Lower leg skin (tissue), 4 donors: ENCODE measurements around the gene HSFY2. TPM values are rescaled to one million over a fixed set of nuclear protein-coding genes. Genes with fewer than 3 reads are reported as not detected.
"Not testable (repeated sequence)": the region's sequence is repeated elsewhere in the genome, so short reads cannot be mapped to it uniquely, and the experiment has no call there.

Source experiments
- DNase-seq, 2 donors: peaks; one replicate each; pipeline ENCODE4 v3.0.0-alpha.2; 2019; ENCODE audit warnings: low spot score in 2 of 2
- H3K4me3 ChIP-seq: fragments of 200-600 bp; sonication (generic); 2 replicates; pipeline ENCODE4 v1.5.1; 2017; ENCODE audit warnings: mild to moderate bottlenecking, low read depth; ENCODE audit not compliant: poor library complexity, severe bottlenecking
- WGBS, 2 donors: methylation state at CpG; one replicate each; pipeline ENCODE4 v1.1.5; 2018; 5-methylcytosine and 5-hydroxymethylcytosine counted together
- intact Hi-C: fragments of 100-400 bp; cut with DNase I; formaldehyde crosslinking; loops from one replicate; pipeline ENCODE4 v1.15.0; 2023; ENCODE audit warnings: low total_unique reads
- total RNA-seq, 4 donors: library from RNA; depleted of rRNA; stranded (reverse); fragments of >200 nt; gene quantifications; one replicate each; pipeline ENCODE4 v1.1.0, GENCODE V29; 2016

HSFY2 gene, protein sequence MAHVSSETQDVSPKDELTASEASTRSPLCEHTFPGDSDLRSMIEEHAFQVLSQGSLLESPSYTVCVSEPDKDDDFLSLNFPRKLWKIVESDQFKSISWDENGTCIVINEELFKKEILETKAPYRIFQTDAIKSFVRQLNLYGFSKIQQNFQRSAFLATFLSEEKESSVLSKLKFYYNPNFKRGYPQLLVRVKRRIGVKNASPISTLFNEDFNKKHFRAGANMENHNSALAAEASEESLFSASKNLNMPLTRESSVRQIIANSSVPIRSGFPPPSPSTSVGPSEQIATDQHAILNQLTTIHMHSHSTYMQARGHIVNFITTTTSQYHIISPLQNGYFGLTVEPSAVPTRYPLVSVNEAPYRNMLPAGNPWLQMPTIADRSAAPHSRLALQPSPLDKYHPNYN
- total RNA-seq = not detected

DNA sequence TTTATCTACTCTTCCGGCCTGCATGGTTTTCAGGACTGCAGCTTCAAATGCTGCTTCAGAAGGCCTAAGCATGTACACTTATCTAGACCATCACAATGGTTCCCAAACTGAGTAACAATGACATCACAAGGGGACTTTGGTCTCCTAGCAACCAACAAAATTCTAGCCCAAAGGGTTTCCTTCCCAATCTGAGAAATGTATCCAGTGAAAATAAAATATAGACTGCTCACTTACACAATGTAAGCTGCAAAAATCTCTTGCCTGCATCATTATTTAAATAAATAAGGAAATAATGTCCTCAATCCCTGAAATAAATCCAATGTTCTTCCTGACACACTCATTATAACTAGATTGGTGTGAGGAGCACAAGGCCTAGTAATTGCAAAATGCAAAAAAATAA lies at the start of gene HSFY2:
TSS of gene HSFY2 (minus strand) at position 101 of the 400 bp plus-strand sequence. CDS start 117 bp downstream, outside the sequence.
- H3K4me3 ChIP-seq, intact Hi-C loops, DNase-seq: not testable (repeated sequence)
- no CpG with 5 or more reads among the region's 1 CpG for WGBS, 2 donors

DNA sequence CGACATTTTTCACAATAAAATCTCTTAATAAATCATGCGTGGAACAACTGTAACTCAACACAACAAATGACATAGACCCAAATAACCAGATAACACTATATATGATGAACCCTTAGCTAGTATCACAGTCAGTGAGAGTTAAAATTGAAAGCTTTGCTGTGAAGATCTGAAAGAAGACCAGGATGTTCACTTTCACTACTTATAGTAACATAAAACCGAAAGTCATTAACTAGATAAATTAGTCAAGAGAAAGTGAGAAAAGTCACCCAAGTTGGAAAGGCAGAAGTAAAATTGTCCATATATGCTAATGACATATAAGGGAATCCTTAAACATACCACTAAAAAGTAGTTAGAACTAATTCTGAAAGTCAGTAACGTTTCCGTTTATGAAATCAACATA lies 42.2 kb upstream of the HSFY2 start:
- no CpG with 5 or more reads among the region's 5 CpGs for WGBS, 2 donors
- intact Hi-C loops, DNase-seq, H3K4me3 ChIP-seq: not testable (repeated sequence)

DNA sequence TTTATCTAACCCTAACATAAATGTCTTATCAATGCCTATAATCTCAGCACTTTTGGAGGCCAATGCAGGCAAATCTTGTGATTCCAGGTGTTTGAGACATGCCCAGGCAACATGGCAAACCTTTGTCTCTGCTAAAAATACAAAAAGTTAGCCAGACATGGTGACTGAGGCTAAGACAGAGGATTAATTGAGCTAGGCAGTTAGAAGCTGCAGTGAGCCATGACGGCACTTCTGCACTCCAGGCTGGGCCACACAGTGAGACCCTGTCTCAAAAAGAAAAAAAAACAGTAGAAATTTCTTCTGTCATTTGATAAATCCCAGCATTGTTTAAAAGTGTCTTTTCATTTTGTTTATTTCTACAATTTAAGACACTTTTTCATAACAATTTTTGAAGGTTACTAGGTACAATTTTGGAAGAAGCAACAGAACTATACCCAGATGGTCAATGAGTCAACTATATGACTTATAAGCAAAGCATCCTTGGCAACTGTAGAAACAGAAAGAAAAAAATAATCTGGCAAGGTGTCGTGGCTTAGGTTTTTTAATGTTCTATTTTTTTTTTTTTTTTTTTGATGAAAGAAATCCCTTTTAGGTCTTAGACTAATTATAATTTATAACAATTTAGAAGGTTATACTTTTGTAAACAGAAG lies 15.3 kb upstream of the HSFY2 start:
- H3K4me3 ChIP-seq, DNase-seq, intact Hi-C loops: not testable (repeated sequence)
- no CpG with 5 or more reads among the region's 2 CpGs for WGBS, 2 donors

DNA sequence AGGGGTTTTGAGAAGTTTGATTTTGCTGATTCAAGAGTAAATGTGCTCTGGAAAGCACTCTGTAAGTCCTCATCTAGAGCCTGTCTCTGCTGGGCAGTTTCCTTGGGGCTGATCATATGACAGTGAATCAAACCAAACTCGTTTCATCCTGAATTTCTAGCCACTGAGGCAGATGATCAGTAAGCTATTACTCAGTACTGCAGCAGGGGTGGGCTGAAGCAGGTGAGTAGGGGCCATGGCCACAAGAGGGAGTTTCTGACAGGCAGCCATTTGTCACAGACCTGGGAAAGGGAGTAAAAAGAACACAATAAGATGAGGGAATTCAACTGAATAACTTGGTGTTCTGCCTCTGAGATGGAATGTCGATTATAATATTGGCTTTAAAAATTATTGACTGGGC lies 19.5 kb downstream of the HSFY2 start:
- intact Hi-C loops, H3K4me3 ChIP-seq, DNase-seq: not testable (repeated sequence)
- no CpG with 5 or more reads among the region's 2 CpGs for WGBS, 2 donors

DNA sequence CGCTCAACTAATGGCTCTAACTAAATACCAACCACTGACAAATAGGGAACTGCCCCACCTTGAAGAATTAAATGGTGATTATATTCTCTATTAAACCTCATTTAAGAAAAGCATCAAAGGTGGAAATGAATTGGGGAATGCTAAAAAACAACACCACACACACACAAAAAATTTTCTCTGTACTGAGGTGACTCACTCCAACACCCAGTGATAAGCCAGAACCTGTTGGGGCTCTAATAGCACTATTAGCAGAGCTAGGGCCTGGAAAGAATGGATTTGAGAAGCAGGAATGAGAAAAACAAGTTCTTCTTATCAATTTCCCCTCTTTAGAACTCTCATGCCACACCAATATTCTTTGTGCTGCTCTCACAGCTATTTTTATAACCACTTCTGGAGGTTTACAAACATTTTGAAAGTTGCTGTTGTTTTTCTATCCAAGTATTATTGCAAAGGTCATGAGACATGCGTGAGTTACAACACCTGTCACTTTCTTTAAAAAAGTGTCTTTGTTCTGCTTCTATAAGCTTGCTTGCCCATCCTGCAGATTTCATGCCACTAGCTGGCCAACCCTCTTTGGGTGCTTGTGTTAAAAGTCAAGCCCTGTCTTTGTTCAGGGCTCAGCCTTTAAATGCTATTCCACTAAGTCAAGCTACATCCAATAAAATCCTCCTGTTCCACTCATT lies 20.3 kb downstream of the HSFY2 start:
- H3K4me3 ChIP-seq, intact Hi-C loops, DNase-seq: not testable (repeated sequence)
- WGBS, 2 donors = no CpG with 5 or more reads among the region's 2 CpGs

DNA sequence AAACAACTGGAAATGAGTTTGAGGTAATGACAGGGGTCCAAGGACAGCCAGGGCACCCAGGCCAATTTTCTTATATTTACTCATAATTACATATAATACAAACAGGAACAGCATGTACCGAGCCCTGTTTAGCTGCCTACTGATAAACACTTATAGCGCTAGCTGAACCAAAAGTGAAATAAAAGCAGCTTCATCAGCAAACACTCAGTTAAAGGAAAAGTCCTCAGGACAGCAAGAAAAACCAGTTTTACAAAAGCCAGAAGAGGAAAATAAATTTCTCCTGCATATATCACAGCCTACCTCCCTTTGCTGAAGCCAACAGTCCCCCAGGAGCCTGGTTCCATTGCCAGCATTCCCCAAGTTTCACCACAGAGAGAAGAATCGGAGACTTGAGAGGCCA lies 49.8 kb downstream of the HSFY2 start:
- intact Hi-C loops, H3K4me3 ChIP-seq, DNase-seq: not testable (repeated sequence)
- whole genome bisulfite sequencing, 2 donors = no CpG with 5 or more reads among the region's 3 CpGs

Other genes starting within 250 kb of the HSFY2 start
- not detected for gene HSFY1, start 227.0 kb downstream of the HSFY2 start, total RNA-seq